ENCODE results near the gene ARL5C.

DNA sequence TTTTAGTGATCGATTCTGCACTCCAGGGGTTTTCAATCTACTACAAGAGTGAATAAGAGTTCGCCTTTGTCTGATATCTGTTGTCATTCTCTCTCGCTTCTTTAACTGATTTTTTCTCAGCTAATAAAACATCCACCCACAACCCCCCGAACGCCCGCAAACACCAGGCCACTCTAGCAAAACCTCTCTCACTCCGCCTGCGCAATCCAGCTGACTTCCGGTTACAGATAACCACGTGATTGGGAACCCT is 33.8 kb upstream of the ARL5C start:
- TF ChIP-seq SALL2 (tag by site-specific recombination; IDR thresholded peaks at IDR 0.05; ENCODE audit: borderline replicate concordance): no peak
- TF ChIP-seq, protein P1, sequence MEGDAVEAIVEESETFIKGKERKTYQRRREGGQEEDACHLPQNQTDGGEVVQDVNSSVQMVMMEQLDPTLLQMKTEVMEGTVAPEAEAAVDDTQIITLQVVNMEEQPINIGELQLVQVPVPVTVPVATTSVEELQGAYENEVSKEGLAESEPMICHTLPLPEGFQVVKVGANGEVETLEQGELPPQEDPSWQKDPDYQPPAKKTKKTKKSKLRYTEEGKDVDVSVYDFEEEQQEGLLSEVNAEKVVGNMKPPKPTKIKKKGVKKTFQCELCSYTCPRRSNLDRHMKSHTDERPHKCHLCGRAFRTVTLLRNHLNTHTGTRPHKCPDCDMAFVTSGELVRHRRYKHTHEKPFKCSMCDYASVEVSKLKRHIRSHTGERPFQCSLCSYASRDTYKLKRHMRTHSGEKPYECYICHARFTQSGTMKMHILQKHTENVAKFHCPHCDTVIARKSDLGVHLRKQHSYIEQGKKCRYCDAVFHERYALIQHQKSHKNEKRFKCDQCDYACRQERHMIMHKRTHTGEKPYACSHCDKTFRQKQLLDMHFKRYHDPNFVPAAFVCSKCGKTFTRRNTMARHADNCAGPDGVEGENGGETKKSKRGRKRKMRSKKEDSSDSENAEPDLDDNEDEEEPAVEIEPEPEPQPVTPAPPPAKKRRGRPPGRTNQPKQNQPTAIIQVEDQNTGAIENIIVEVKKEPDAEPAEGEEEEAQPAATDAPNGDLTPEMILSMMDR (tag by site-specific recombination; IDR thresholded peaks at IDR 0.05): no peak
- TF ChIP-seq OVOL3 (tag by site-specific recombination; IDR thresholded peaks at IDR 0.05): no peak
- no peak for TF ChIP-seq ZNF555 (tag by site-specific recombination; conservative IDR thresholded peaks at IDR 0.05)
- TF ChIP-seq GLI4 (tag by site-specific recombination; IDR thresholded peaks at IDR 0.05): no peak
- TF ChIP-seq ZNF2 (tag by site-specific recombination; IDR thresholded peaks at IDR 0.05): no peak
- TF ChIP-seq ZNF48 (tag by site-specific recombination; IDR thresholded peaks at IDR 0.05): no peak
